SJSA1 (cell line): Measurements from ENCODE around the gene ZFP36. TPM values are rescaled to one million over a fixed set of nuclear protein-coding genes. Genes with fewer than 3 reads are reported as not detected.

Experiments
- DNase-seq, 2 experiments: peaks; one replicate each; pipeline ENCODE4 v3.0.0-alpha.2; 2015 to 2020; ENCODE audit warnings: low spot score in 2 of 2, low read depth in 1 of 2
- H3K27ac ChIP-seq: fragments of 250-450 bp; sonication (Bioruptor Pico); 2 replicates; pipeline ENCODE4 v1.5.1; 2020; ENCODE audit warnings: mild to moderate bottlenecking, moderate library complexity
- H3K27me3 ChIP-seq: fragments of 250-450 bp; sonication (Bioruptor Pico); replicated peaks from 2 replicates; pipeline ENCODE4 v1.5.1; 2020; ENCODE audit warnings: mild to moderate bottlenecking, moderate library complexity
- H3K36me3 ChIP-seq: fragments of 250-450 bp; sonication (Bioruptor Pico); 2 replicates; pipeline ENCODE4 v1.5.1; 2020; ENCODE audit warnings: mild to moderate bottlenecking
- H3K4me1 ChIP-seq: fragments of 250-450 bp; sonication (Bioruptor Pico); replicated peaks from 2 replicates; pipeline ENCODE4 v1.6.1; 2021; ENCODE audit warnings: mild to moderate bottlenecking
- H3K4me3 ChIP-seq: fragments of 250-450 bp; sonication (Bioruptor Pico); 2 replicates; pipeline ENCODE4 v1.5.1; 2020; ENCODE audit warnings: mild to moderate bottlenecking
- H3K9me3 ChIP-seq: fragments of 250-450 bp; sonication (Bioruptor Pico); replicated peaks from 2 replicates; pipeline ENCODE4 v1.5.1; 2020; ENCODE audit warnings: mild to moderate bottlenecking
- total RNA-seq: library from RNA; depleted of rRNA; stranded (reverse); fragments of >200 nt; shearing (Covaris generic); gene quantifications from 2 replicates; pipeline ENCODE4 v1.2.3, GENCODE V29; 2014

ZFP36 gene
- total RNA-seq, 1 experiment from 2014 or later = 4.3 TPM

DNA sequence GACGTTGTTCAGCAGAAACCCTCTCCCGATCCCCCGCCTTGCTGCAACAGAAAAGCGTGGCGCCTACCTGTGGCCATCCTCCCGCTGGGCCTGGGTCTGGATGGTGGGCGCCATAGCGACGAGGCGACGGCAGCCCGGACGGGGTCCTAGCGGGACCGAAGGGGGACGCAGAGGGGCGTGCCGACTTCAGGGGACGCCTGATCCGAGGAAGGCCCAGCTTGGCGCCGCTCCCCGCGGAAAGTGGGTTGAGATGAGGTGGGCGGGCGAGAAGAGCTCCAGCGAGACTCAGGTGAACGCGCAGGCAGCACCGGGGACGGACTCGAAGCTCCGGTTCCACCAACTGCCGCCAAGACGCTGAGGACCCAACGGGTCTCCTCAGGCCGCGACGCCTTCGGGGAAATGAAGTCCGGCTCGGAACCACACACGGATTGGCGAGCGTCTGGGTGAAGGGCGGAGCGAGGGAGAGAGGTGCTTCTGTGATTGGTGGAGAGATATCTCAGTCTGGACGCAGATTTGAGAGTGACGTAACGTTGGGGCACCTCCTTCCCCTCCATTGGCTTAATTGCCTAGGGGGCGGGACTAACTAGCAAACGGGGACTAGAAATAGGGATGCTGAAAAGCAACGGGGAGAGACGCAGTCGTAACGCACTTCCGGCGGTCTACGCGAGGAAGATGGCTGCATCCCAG, 15.8 kb upstream of the ZFP36 start, which contains the start of the genes MED29 and PAF1:
MED29 (plus strand) TSS at position 628 of the 687 bp plus-strand sequence; CDS start at position 673, 45 bp downstream.
PAF1 (minus strand) TSS at position 356 of the 687 bp plus-strand sequence; CDS start at position 114, 242 bp downstream.
- Histone ChIP-seq H3K27ac (peak within 1 kb of the TSS; percentile 98), H3K4me1 (peaks cover 12% of the 10 kb centered on the region)

DNA sequence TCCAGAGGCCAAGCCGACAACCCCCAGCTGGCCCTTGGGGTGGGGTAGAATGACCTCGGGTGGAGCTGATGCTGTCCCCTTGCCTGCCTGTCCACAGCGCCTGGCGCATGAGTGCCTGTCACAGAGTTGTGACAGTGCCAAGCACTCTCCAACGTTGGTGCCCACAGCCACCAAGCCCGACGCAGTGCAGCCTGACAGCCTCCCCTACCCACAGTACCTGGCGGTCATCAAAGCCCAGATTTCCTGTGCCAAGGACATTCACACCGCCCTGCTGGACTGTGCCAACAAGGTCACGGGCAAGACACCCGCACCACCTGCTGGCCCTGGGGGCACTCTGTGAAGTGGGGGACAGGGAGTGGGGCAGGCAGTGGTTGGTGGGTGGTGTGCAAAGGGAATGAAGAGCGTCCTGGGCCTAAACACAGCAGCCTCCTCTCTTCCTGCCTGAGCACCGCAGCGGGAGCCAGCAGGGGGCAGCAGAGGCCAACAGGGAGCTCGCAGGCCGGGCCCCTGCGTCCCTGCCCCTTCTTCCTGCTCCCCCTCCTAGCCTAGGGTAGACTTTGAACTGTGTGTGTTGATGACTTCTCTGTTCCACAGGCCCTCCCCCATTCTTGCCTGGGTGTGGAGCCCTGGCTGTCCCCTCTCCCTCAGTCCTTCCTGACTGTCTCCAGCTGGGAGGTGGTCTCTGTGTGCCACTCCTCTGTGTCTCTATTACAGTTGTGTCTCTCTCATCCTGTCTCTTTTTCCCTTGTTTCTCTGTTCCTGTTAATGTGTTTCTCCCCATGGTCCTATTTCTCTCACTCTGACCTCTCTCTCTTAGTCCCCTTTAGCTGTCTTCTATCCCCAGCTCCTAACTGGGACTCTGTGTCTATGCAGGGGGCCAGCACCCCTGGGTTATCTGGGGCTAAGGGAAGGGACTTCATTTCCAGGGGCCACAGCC, 9.0 kb upstream of the ZFP36 start:
- Histone ChIP-seq H3K27me3 (no peaks in the 10 kb centered on the region), H3K4me3 (no peak overlapping the region), H3K36me3 (peaks cover 47% of the 10 kb centered on the region), H3K27ac (0 out of 2 replicates have a peak overlapping the region, but pooled peaks have one; percentile 4), H3K4me1 (peaks cover 31% of the 10 kb centered on the region), H3K9me3 (no peaks in the 10 kb centered on the region)
- peak; percentile 82 to 87 for DNase-seq

More for the DNA sequence above, 15.8 kb upstream of the ZFP36 start, which contains the start of the genes MED29 and PAF1:
- Histone ChIP-seq H3K4me3 (peak within 1 kb of the TSS; percentile 89), H3K36me3 (peaks cover 71% of the 10 kb centered on the region), H3K9me3 (no peaks in the 10 kb centered on the region), H3K27me3 (no peaks in the 10 kb centered on the region)
- peak; percentile 99 for DNase-seq

DNA sequence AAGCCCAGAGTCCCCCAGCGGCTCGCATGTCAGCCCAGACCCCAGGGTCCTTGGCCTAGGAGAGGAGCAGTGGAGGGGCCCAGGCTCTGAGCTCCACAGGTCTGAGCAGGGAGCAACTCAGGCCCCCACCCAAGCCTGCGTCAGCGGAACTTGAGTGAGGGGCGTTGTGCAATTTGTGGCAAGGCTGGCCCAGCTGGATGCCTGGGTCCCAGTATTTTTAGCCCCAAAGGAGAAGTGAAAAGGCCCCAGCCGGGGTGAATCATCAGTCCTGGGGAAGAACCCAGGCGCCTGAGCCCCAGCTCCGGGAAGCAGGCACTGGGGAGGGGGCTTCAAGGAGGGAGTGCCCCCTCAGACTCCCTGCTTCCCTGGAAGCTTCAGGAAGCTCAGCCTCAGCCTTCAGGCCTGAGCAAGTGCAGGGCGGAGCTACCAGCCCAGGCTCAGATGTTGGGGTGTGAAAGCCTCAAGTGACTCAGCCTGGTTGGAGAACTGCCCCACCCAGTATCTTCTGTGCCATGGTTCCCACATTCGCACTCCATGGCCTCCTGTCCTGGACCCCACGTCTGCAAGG, 8.3 kb upstream of the ZFP36 start:
- no peak overlapping the region for H3K4me3 ChIP-seq
- no peaks in the 10 kb centered on the region for H3K27me3 ChIP-seq
- no peaks in the 10 kb centered on the region for H3K9me3 ChIP-seq
- H3K4me1 ChIP-seq = peaks cover 38% of the 10 kb centered on the region
- H3K27ac ChIP-seq = no peak overlapping the region
- no peak for DNase-seq
- H3K36me3 ChIP-seq = peaks cover 44% of the 10 kb centered on the region

DNA sequence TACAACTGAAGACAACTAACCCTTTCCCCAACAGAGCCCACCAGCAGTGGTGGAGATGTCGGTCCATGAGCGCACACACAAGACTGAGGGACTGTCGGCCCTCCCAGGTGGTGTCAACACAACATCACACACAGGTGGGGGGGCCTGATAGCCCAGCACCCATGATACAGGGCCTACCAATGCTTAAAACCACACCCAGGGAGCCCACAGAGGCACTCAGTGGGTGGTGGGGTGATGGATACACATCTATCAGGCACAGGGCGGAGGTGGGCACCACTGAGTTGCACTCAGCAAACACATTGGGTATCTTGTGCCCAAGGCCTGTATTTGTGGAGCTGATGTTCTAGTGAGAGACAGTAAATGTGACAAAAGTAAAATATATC, 7.0 kb upstream of the ZFP36 start:
- Histone ChIP-seq H3K4me1 (peaks cover 48% of the 10 kb centered on the region), H3K27ac (no peak overlapping the region), H3K36me3 (peaks cover 35% of the 10 kb centered on the region), H3K9me3 (no peaks in the 10 kb centered on the region), H3K4me3 (no peak overlapping the region), H3K27me3 (no peaks in the 10 kb centered on the region)
- no peak for DNase-seq

DNA sequence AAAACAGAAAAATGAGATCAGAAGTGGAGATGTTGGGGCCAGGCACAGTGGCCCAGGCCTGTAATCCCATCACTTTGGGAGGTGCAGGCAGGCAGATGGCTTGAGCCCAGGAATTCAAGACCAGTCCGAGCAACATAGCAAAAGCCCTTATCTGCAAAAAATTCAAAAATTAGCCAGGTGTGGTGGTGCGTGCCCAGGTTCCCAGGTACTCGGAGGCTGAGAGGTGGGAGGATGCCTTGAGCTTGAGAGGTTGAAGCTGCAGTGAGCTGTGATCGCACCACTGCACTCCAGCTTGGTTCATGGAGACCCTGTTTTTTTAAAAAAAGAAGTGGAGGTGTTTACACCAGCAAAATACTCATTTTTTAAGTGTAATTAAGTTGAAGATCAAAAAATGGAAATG, 6.6 kb upstream of the ZFP36 start:
- peaks cover 32% of the 10 kb centered on the region for H3K36me3 ChIP-seq
- peaks cover 48% of the 10 kb centered on the region for H3K4me1 ChIP-seq
- no peaks in the 10 kb centered on the region for H3K27me3 ChIP-seq
- no peak overlapping the region for H3K4me3 ChIP-seq
- no peak overlapping the region for H3K27ac ChIP-seq
- no peaks in the 10 kb centered on the region for H3K9me3 ChIP-seq
- no peak for DNase-seq

DNA sequence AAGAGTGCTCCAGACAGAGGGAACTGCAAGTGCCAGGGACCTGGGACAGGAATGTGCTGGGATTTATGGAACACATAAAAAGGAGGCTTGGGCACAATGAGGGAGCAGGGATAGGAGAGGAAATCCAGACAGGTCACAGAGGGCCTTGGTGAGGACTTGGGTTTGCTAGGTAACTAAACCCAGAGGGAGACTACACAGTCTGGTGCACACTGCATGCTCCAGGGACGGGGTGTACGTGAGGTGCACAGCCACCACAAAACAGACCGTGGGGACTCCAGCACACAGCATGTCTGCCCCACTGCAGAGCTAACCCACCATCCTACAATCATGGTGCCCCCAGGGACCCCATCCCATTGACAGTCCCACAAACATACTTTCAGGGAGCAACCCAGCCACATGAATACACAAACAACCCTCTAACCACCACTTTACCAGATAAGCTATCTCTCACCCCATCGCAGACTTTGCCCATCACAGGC, 5.5 kb upstream of the ZFP36 start:
- no peak overlapping the region for H3K4me3 ChIP-seq

DNA sequence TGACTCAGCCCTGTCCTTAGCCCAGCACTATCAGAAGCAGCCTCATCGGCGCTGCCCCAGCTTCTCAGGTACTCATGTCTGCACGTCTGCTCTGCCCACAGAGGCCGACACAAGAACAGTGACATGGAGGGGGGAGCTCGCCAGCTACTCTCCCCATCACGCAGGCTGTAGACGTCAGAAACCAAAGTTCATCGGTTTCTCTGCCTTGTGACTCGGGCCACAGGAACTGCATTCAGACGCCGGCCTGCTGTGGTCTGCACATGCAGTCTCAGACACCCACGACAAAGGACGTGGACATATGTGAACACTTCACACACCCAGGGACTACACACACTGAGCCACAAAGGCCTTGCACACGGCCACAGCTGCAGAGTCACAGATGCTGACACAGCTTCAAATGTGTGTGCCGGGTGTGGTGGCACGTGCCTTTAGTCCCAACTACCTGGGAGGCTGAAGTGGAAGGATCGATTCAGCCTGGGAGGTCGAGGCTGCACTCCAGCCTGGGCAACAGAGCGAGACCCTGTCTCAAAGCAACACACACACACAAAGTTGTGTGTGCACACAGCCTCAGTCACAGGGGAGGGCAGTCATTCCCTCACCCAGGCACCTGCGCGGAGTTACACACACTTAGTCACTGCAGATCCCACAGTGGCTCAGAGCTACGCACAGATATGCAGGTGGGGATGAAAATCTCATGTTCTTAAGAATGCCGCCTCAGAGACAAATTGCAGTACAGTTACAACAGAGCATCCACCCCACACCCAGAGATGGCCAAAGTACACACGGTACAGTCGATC, 4.9 kb upstream of the ZFP36 start:
- no peaks in the 10 kb centered on the region for H3K9me3 ChIP-seq
- no peak overlapping the region; the same call in 1 of the 2 replicates for H3K4me3 ChIP-seq
- H3K36me3 ChIP-seq = peaks cover 19% of the 10 kb centered on the region
- H3K27ac ChIP-seq = peak overlapping the region; percentile 96; the same call in 1 of the 2 replicates
- peak in 1 of 2 experiments; percentile 47 for DNase-seq
- H3K4me1 ChIP-seq = peaks cover 51% of the 10 kb centered on the region
- no peaks in the 10 kb centered on the region for H3K27me3 ChIP-seq

More for the DNA sequence above, 5.5 kb upstream of the ZFP36 start:
- H3K9me3 ChIP-seq = no peaks in the 10 kb centered on the region
- no peak overlapping the region for H3K27ac ChIP-seq
- no peak for DNase-seq
- peaks cover 22% of the 10 kb centered on the region for H3K36me3 ChIP-seq
- peaks cover 48% of the 10 kb centered on the region for H3K4me1 ChIP-seq
- no peaks in the 10 kb centered on the region for H3K27me3 ChIP-seq

DNA sequence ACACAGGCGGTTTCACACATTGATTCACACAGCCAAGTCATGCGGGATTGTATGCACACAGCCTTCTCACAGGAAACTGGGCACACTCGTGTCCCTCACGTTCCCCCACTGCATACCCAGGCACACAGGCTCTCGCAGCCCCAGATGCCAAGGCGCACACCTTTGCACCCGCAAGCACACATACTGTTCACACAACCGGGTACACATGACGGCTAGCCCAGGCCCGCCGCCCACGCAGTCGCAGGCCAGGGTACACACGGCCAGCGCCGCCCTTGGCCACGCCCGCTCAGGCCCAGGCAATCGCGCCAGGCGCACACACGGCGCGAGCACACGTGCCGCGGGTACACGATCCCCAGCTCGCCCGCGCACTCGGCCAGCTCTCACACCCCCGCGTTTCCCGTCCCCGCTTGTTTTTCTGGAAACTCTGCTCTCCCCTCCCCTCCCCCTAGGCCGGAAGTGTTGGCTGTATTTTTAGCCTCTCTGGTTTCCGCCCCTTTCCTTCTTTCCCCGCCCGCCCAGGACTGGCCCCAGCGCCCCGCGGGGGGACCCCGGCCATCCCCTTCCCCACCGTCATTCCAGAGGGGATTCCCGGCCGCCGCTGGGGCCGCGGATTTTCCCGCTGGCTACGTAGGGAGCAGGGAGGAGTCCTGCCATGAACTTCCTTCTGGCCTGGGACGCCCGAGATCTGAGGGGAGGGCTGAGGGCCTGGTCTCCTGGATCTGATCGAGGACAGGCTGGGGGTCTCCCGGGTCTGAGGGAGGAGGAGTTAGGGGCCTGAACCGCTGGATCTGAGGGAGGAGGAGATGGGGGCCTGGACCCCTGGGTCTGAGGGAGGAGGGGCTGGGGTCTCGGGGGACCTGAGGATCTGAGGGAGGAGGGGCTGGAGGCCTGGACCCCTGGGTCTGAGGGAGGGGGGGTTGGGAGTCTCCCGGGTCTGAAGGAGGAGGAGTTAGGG, 4.0 kb upstream of the ZFP36 start:
- Histone ChIP-seq H3K4me3 (peak overlapping the region; percentile 35), H3K27me3 (no peaks in the 10 kb centered on the region), H3K36me3 (peaks cover 17% of the 10 kb centered on the region; the same call in 1 of the 2 replicates), H3K4me1 (peaks cover 49% of the 10 kb centered on the region), H3K9me3 (no peaks in the 10 kb centered on the region), H3K27ac (peak overlapping the region; percentile 96)
- DNase-seq = peak; percentile 84 to 93

DNA sequence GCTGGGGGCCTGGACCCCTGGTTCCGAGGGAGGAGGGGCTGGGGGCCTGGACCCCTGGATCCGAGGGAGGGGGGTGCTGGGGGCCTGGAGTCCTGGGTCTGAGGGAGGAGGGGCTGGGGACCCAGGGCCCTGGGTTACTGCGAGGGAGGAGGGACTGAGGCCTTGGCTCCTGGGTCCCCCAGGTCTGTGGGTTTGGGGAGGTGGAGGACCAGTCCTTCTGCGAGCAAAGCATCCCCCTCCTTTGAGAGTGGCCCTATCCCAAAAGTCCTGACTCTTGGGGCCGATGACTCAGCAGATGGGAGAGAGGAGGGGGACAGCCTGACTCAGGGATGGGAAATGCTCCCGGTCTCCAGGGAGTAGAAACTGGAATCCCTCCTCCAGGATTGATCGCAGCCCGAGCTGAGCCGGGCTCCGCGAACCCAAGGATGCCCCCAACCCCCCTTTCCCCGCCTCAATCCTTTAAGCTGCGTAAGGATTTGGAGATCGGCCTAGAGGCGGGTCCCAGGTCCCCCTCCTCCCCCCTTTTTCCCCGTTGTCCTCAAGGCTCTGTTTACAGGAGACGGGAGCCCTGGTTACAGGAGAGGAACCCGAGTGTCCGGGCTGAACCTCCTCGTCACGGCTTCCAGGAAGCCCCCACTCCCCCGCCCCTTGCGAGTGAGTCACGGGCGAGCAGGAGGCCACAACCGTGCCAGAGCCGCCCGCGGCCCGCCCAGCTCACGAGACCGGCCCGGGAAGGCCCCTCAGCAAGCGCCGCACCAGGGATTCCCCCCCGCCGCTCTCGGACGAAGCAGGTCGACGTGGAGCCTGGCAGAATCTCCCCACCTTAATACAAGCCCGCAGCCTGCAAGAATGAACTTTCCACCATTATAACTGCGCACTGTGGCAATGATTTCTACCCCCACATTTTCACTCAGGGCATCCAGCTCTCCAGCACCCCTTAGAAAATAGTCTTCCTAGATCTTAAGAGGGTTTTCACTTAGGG, 3.0 kb upstream of the ZFP36 start:
- peaks cover 49% of the 10 kb centered on the region for H3K4me1 ChIP-seq
- DNase-seq = peak; percentile 95 to 98
- peaks cover 17% of the 10 kb centered on the region for H3K36me3 ChIP-seq
- peak overlapping the region; percentile 96 for H3K27ac ChIP-seq
- H3K9me3 ChIP-seq = no peaks in the 10 kb centered on the region
- H3K27me3 ChIP-seq = no peaks in the 10 kb centered on the region
- peak overlapping the region; percentile 35 for H3K4me3 ChIP-seq

DNA sequence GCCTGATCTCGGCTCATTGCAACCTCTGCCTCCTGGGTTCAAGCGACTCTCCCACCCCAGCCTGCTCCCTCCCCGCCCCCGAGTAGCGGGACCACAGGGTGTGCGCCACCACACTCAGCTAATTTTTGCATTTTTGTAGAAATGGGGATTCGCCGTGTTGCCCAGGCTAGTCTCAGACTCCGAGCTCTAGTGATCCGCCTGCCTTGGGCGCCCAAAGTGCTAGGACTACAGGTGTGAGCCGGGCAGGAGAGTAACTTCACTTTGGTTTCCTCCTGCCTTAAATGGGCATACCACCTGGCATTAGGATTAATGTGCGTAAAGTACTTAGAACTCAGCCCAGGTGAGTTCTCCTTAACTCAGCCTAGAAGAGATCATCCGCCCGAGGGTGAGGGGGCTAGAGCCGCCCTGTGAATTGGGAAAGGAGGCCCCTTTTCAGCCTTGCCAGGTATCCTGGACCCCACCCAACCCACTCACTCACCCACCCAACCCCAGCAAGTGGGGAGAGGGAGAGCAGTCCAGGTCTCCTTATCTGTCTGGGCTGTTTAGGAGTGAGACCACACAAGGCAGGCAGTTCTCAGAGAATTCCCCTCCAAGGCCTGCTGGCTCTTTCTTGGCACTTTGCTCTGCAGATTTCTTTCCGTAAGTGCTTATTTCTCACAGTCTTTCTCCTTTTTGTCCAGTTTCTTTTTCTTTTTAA, 1.2 kb upstream of the ZFP36 start:
- no peak for DNase-seq
- no peaks in the 10 kb centered on the region for H3K27me3 ChIP-seq
- H3K27ac ChIP-seq = no peak overlapping the region
- no peaks in the 10 kb centered on the region for H3K9me3 ChIP-seq
- peaks cover 55% of the 10 kb centered on the region for H3K4me1 ChIP-seq
- H3K4me3 ChIP-seq = no peak overlapping the region
- H3K36me3 ChIP-seq = peaks cover 18% of the 10 kb centered on the region
